Loucy (cell line): Measurements from ENCODE around the gene NR1H3.

Source experiments
- H2AFZ ChIP-seq: fragments of 200-600 bp; sonication (generic); 2 replicates; pipeline ENCODE4 v1.6.0; 2016; ENCODE audit warnings: antibody characterized with exemption, mild to moderate bottlenecking, low read length, moderate library complexity
- H3F3A ChIP-seq: fragments of 200-600 bp; 2 replicates; pipeline ENCODE4 v1.6.0; 2016; ENCODE audit warnings: antibody characterized with exemption, low read depth, mild to moderate bottlenecking
- H3K27me3 ChIP-seq: fragments of 200-600 bp; sonication (generic); 2 replicates; pipeline ENCODE4 v1.6.1; 2014; ENCODE audit warnings: low read length, mild to moderate bottlenecking; ENCODE audit not compliant: insufficient read depth, poor library complexity, severe bottlenecking
- H3K36me3 ChIP-seq: fragments of 200-600 bp; sonication (generic); 2 replicates; pipeline ENCODE4 v1.6.1; 2016; ENCODE audit warnings: low read length; ENCODE audit not compliant: insufficient read depth
- H3K4me1 ChIP-seq: fragments of 200-600 bp; sonication (generic); 2 replicates; pipeline ENCODE4 v1.5.1; 2014; ENCODE audit warnings: low read length, mild to moderate bottlenecking; ENCODE audit not compliant: insufficient read depth, poor library complexity, severe bottlenecking
- H3K4me2 ChIP-seq: fragments of 200-600 bp; sonication (generic); 2 replicates; pipeline ENCODE4 v1.6.0; 2014; ENCODE audit warnings: antibody characterized with exemption, low read length, low read depth, mild to moderate bottlenecking; ENCODE audit not compliant: poor library complexity, severe bottlenecking
- H3K4me3 ChIP-seq: fragments of 200-600 bp; sonication (generic); 2 replicates; pipeline ENCODE4 v1.5.1; 2014; ENCODE audit warnings: low read length, mild to moderate bottlenecking, mixed read lengths; ENCODE audit not compliant: poor library complexity, severe bottlenecking
- H3K79me2 ChIP-seq: fragments of 200-600 bp; sonication (generic); 2 replicates; pipeline ENCODE4 v1.6.1; 2014; ENCODE audit warnings: low read length; ENCODE audit not compliant: insufficient read depth
- H3K9ac ChIP-seq: fragments of 200-600 bp; sonication (generic); 2 replicates; pipeline ENCODE4 v1.6.0; 2014; ENCODE audit warnings: mild to moderate bottlenecking, low read depth, low read length, moderate library complexity; ENCODE audit not compliant: poor library complexity, severe bottlenecking
- H3K9me2 ChIP-seq: fragments of 200-600 bp; sonication (generic); replicated peaks from 2 replicates; pipeline ENCODE4 v1.6.1; 2016; ENCODE audit warnings: low read depth, low read length, mixed read lengths
- H3K9me3 ChIP-seq: fragments of 200-600 bp; sonication (generic); 2 replicates; pipeline ENCODE4 v1.6.1; 2014; ENCODE audit warnings: mild to moderate bottlenecking, antibody characterized with exemption, low read length, low read depth; ENCODE audit not compliant: insufficient read depth
- H4K20me1 ChIP-seq: fragments of 200-600 bp; sonication (generic); 2 replicates; pipeline ENCODE4 v1.6.0; 2014; ENCODE audit warnings: antibody characterized with exemption, low read length, mild to moderate bottlenecking; ENCODE audit not compliant: insufficient read depth, poor library complexity, severe bottlenecking
- EZH2phosphoT487 ChIP-seq: fragments of 200-600 bp; IDR thresholded peaks from 2 replicates; pipeline ENCODE4 v1.6.1; 2018; ENCODE audit warnings: antibody characterized with exemption, mild to moderate bottlenecking, moderate library complexity, borderline replicate concordance
- TF ChIP-seq, protein P1 (sequence below): fragments of 200-600 bp; sonication (generic); conservative IDR thresholded peaks from 2 replicates; pipeline ENCODE4 v1.5.1; 2014; ENCODE audit warnings: mild to moderate bottlenecking, antibody characterized with exemption, low read length

NR1H3 gene

GRCh38 chr11:47233989-47234668 is 23.7 kb upstream of the NR1H3 start:
- TF ChIP-seq EZH2phosphoT487: no peak
- TF ChIP-seq, protein P1, sequence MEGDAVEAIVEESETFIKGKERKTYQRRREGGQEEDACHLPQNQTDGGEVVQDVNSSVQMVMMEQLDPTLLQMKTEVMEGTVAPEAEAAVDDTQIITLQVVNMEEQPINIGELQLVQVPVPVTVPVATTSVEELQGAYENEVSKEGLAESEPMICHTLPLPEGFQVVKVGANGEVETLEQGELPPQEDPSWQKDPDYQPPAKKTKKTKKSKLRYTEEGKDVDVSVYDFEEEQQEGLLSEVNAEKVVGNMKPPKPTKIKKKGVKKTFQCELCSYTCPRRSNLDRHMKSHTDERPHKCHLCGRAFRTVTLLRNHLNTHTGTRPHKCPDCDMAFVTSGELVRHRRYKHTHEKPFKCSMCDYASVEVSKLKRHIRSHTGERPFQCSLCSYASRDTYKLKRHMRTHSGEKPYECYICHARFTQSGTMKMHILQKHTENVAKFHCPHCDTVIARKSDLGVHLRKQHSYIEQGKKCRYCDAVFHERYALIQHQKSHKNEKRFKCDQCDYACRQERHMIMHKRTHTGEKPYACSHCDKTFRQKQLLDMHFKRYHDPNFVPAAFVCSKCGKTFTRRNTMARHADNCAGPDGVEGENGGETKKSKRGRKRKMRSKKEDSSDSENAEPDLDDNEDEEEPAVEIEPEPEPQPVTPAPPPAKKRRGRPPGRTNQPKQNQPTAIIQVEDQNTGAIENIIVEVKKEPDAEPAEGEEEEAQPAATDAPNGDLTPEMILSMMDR: peak; percentile 58
- H3K4me3 ChIP-seq: no peak overlapping the region
- 0 out of 2 replicates have a peak, but pooled peaks cover 2% of the 10 kb centered on the region for H3F3A ChIP-seq
- no peaks in the 10 kb centered on the region for H3K27me3 ChIP-seq
- H3K9me3 ChIP-seq: no peaks in the 10 kb centered on the region
- no peak overlapping the region for H2AFZ ChIP-seq
- H4K20me1 ChIP-seq: no peaks in the 10 kb centered on the region
- no peak overlapping the region for H3K9ac ChIP-seq
- peaks cover 23% of the 10 kb centered on the region; the same call in 1 of the 2 replicates for H3K36me3 ChIP-seq
- no peak overlapping the region for H3K4me2 ChIP-seq
- H3K9me2 ChIP-seq: no peaks in the 10 kb centered on the region
- H3K4me1 ChIP-seq: no peaks in the 10 kb centered on the region
- no peaks in the 10 kb centered on the region for H3K79me2 ChIP-seq

- Histone ChIP-seq H3K4me3 (no peak overlapping the region), H3F3A (0 out of 2 replicates have a peak, but pooled peaks cover 2% of the 10 kb centered on the region), H3K9me3 (no peaks in the 10 kb centered on the region), H3K36me3 (peaks cover 29% of the 10 kb centered on the region; the same call in 1 of the 2 replicates), H2AFZ (no peak overlapping the region), H3K79me2 (no peaks in the 10 kb centered on the region), H3K4me1 (no peaks in the 10 kb centered on the region), H4K20me1 (no peaks in the 10 kb centered on the region), H3K9me2 (no peaks in the 10 kb centered on the region), H3K4me2 (no peak overlapping the region), H3K27me3 (no peaks in the 10 kb centered on the region), H3K9ac (no peak overlapping the region)
- TF ChIP-seq, protein P1: no peak
- TF ChIP-seq EZH2phosphoT487: no peak
Observed at GRCh38 chr11:47234669-47235100, 23.1 kb upstream of the NR1H3 start.

DNA sequence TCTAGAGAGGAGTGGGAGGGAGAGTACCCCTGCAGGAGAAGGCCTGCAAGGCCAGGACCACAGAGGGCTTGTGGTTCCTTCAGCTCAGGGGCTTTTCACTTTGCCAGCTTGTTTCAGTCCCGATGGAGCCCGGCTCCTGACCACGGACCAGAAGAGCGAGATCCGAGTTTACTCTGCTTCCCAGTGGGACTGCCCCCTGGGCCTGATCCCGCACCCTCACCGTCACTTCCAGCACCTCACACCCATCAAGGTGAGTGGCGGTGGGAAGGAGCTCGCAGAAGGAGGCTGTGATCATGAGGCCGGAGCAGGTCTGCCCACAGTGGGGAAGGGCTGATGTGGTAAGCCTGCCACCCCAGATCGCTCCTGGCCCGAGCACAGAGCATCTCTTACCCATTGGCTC is 22.6 kb upstream of the NR1H3 start:
- H3K79me2 ChIP-seq: no peaks in the 10 kb centered on the region
- H3K4me1 ChIP-seq: no peaks in the 10 kb centered on the region
- H3K4me3 ChIP-seq: no peak overlapping the region
- no peak overlapping the region for H3K9ac ChIP-seq
- no peak overlapping the region for H3K4me2 ChIP-seq
- 0 out of 2 replicates have a peak, but pooled peaks cover 2% of the 10 kb centered on the region for H3F3A ChIP-seq
- H3K27me3 ChIP-seq: no peaks in the 10 kb centered on the region
- no peaks in the 10 kb centered on the region for H3K9me2 ChIP-seq
- TF ChIP-seq, protein P1: no peak
- no peak for TF ChIP-seq EZH2phosphoT487
- no peaks in the 10 kb centered on the region for H3K9me3 ChIP-seq
- H4K20me1 ChIP-seq: no peaks in the 10 kb centered on the region
- peaks cover 34% of the 10 kb centered on the region; the same call in 1 of the 2 replicates for H3K36me3 ChIP-seq
- no peak overlapping the region for H2AFZ ChIP-seq
